Loucy (cell line): ENCODE results near the gene CCDC85C.

Source experiments
- EZH2phosphoT487 ChIP-seq: fragments of 200-600 bp; IDR thresholded peaks from 2 replicates; pipeline ENCODE4 v1.6.1; 2018; ENCODE audit warnings: antibody characterized with exemption, mild to moderate bottlenecking, moderate library complexity, borderline replicate concordance
- TF ChIP-seq, protein P1 (sequence below): fragments of 200-600 bp; sonication (generic); conservative IDR thresholded peaks from 2 replicates; pipeline ENCODE4 v1.5.1; 2014; ENCODE audit warnings: mild to moderate bottlenecking, antibody characterized with exemption, low read length

DNA sequence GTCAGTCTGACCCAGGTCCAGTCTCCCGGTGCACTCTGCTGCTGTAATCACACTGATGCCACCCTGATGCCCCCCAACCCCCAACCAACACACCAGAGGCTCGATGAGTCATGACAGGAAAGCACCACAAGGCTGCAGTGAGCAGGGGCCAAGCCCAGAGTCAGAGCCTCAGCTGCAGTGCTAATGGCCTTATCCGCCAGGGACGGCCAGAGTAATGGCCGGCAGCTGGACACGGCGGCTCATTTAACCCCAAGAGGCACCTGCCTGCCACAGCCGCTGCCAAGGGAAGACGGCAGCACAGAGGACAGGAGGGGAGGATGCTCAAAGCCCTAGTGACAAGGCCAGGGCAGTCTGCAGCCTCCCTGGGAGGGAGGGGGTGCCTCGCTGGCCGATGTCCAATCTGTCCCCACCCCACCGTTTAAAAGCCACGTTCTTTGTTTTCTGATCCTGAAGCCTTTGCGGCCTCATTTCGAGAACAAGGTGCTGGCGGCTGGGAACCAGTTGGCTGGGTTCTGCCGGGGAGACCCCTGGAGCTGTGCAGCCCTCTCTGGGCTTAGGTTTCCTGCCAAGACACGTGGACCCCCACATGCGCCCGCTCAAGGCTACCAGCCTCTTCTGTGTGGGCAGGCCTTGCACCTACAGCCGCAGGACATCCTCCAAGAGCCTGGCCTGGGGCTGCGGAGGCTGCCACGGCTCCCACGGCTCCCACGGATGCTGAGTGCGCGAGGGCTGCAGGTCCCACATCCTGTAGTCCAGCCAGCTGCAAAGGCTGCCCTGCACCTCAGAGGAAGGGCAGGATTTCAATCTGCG is 13.1 kb downstream of the CCDC85C start:
- TF ChIP-seq, protein P1, sequence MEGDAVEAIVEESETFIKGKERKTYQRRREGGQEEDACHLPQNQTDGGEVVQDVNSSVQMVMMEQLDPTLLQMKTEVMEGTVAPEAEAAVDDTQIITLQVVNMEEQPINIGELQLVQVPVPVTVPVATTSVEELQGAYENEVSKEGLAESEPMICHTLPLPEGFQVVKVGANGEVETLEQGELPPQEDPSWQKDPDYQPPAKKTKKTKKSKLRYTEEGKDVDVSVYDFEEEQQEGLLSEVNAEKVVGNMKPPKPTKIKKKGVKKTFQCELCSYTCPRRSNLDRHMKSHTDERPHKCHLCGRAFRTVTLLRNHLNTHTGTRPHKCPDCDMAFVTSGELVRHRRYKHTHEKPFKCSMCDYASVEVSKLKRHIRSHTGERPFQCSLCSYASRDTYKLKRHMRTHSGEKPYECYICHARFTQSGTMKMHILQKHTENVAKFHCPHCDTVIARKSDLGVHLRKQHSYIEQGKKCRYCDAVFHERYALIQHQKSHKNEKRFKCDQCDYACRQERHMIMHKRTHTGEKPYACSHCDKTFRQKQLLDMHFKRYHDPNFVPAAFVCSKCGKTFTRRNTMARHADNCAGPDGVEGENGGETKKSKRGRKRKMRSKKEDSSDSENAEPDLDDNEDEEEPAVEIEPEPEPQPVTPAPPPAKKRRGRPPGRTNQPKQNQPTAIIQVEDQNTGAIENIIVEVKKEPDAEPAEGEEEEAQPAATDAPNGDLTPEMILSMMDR: no peak
- no peak for TF ChIP-seq EZH2phosphoT487
